Hepatocyte (in vitro differentiated cells): ENCODE measurements around the gene WTIP.

Source experiments
- CTCF ChIP-seq: fragments of 200-600 bp; sonication (generic); IDR thresholded peaks from 2 replicates; pipeline ENCODE4 v1.5.1; 2016; ENCODE audit warnings: antibody characterized with exemption, mild to moderate bottlenecking; ENCODE audit not compliant: poor library complexity
- EZH2phosphoT487 ChIP-seq: fragments of 200-600 bp; sonication (generic); IDR thresholded peaks from one replicate; pipeline ENCODE4 v1.6.1; 2018; ENCODE audit warnings: antibody characterized with exemption, mild to moderate bottlenecking, low read depth, moderate library complexity; ENCODE audit not compliant: unreplicated experiment, severe bottlenecking

- TF ChIP-seq EZH2phosphoT487 (no peak), CTCF (no peak)
These were observed 6.1 kb downstream of the WTIP start for GRCh38 chr19:34487651-34488051.
